Measurements from ENCODE around the gene DNAJC3.
"Not testable (repeated sequence)": the region's sequence is repeated elsewhere in the genome, so short reads cannot be mapped to it uniquely, and the experiment has no call there.

Gene DNAJC3

DNA sequence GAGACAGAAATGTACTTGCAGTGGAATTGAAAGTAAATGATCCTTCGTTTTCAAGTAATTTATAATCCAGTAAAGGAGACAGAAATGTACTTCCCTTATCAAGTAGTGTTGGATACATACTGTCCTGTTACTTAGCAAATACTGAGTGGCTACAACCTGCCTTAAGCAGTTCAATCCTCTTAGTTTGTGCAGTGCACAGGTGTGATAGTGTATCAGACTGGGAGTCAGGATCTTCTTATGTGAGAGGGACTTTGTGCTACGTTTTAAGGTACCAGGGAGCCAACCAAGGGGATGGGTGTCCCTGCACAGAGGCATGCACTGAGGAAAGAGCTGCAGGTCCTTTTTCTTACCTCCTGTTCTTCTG lies 111.1 kb downstream of the DNAJC3 start:
- no peak overlapping the region for H3K4me3 ChIP-seq (ENCODE audit: low read length)
- H3K27me3 ChIP-seq (ENCODE audit: control insufficient read depth, insufficient read depth, low read length), result no peaks in the 10 kb centered on the region
- no peaks in the 10 kb centered on the region for H3K4me1 ChIP-seq (ENCODE audit: control insufficient read depth, insufficient read depth, low read length)
- no peak for DNase-seq (ENCODE audit: low read depth, low spot score)
- no peak overlapping the region for H3K27ac ChIP-seq (ENCODE audit: low read length)
- no peaks in the 10 kb centered on the region for H3K9me3 ChIP-seq (ENCODE audit: control insufficient read depth, insufficient read depth, low read length)
- no CpG with 5 or more reads among the region's 2 CpGs for WGBS (ENCODE audit: insufficient coverage, insufficient read length)
- H3K36me3 ChIP-seq (ENCODE audit: control insufficient read depth, insufficient read depth, low read length), result no peaks in the 10 kb centered on the region

- not testable (repeated sequence) for H3K27me3 ChIP-seq (ENCODE audit: control insufficient read depth, insufficient read depth, low read length); H3K27ac ChIP-seq (ENCODE audit: low read length); H3K4me1 ChIP-seq (ENCODE audit: control insufficient read depth, insufficient read depth, low read length); H3K4me3 ChIP-seq (ENCODE audit: low read length); DNase-seq (ENCODE audit: low read depth, low spot score); H3K36me3 ChIP-seq (ENCODE audit: control insufficient read depth, insufficient read depth, low read length); H3K9me3 ChIP-seq (ENCODE audit: control insufficient read depth, insufficient read depth, low read length)
Measured at GRCh38 chr13:95789315-95789714, 112.4 kb downstream of the DNAJC3 start.

DNA sequence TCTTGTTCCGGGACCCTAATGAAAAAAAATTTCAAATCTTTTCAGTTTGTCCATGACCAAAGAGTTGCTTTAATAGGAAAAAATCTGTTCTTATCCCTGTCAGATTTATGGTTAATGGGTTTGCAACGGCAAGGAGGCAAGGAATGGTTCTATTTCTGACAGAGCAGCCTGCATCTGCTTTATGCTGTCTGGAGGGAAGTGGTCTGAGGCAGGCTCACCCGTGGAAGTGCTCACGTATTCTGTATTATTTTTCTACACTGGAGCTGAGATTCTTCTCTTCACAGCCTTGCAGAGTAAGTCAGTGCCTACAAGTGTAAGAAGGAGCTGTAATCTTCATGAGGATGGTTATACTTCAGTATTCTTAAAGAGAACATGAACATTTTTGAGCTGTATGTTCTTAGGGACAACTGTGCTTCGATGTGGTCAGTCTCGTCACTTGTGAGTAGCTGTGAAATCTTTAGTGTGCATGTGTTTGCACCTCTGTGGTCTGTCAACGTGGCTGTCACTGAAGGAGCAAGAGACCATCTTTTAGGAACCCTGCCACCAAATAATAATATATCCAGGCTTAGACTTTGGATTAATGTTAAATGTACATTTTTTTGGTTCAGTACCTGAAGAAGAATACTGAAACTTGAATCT lies 114.3 kb downstream of the DNAJC3 start:
- Histone ChIP-seq H3K4me1 (ENCODE audit: control insufficient read depth, insufficient read depth, low read length) (no peaks in the 10 kb centered on the region), H3K36me3 (ENCODE audit: control insufficient read depth, insufficient read depth, low read length) (no peaks in the 10 kb centered on the region), H3K9me3 (ENCODE audit: control insufficient read depth, insufficient read depth, low read length) (no peaks in the 10 kb centered on the region), H3K27ac (ENCODE audit: low read length) (no peak overlapping the region), H3K4me3 (ENCODE audit: low read length) (no peak overlapping the region), H3K27me3 (ENCODE audit: control insufficient read depth, insufficient read depth, low read length) (no peaks in the 10 kb centered on the region)
- DNase-seq (ENCODE audit: low read depth, low spot score), result no peak
- WGBS (ENCODE audit: insufficient coverage, insufficient read length), result no CpG with 5 or more reads among the region's 7 CpGs

DNA sequence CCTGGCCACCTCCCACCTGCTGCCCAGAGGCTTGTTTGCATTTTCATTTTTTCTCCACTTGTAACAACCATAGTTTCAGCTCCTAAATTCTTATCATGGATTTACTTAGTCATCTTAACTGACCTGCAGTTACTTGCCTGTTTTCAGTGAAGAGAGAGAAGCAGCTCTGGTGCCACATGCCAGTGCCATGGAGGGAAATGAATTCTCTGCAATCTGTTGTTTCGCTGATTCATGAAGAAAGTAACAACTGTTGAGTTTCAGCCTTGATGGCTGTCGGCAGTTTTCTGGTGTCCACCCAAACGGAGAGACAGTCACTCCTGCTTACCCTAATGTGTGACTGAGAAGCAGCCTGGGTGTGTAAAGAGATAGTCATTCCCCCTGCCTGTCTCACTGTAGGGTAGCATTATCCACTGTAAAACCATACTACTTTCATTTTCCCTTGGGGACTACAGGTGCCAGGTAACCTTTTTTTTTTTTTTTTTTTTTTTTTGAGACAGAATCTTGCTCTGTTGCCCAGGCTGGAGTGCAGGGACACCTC lies 116.1 kb downstream of the DNAJC3 start:
- DNase-seq (ENCODE audit: low read depth, low spot score), result no peak
- Histone ChIP-seq H3K36me3 (ENCODE audit: control insufficient read depth, insufficient read depth, low read length) (no peaks in the 10 kb centered on the region), H3K9me3 (ENCODE audit: control insufficient read depth, insufficient read depth, low read length) (no peaks in the 10 kb centered on the region), H3K27me3 (ENCODE audit: control insufficient read depth, insufficient read depth, low read length) (no peaks in the 10 kb centered on the region), H3K4me1 (ENCODE audit: control insufficient read depth, insufficient read depth, low read length) (no peaks in the 10 kb centered on the region), H3K27ac (ENCODE audit: low read length) (no peak overlapping the region), H3K4me3 (ENCODE audit: low read length) (no peak overlapping the region)
- no CpG with 5 or more reads among the region's 3 CpGs for WGBS (ENCODE audit: insufficient coverage, insufficient read length)

GRCh38 chr13:95793781-95794180 lies 116.8 kb downstream of the DNAJC3 start:
- no peak for DNase-seq (ENCODE audit: low read depth, low spot score)
- no peak overlapping the region for H3K27ac ChIP-seq (ENCODE audit: low read length)
- H3K4me3 ChIP-seq (ENCODE audit: low read length), result no peak overlapping the region
- no peaks in the 10 kb centered on the region for H3K27me3 ChIP-seq (ENCODE audit: control insufficient read depth, insufficient read depth, low read length)
- H3K4me1 ChIP-seq (ENCODE audit: control insufficient read depth, insufficient read depth, low read length), result no peaks in the 10 kb centered on the region
- no peaks in the 10 kb centered on the region for H3K9me3 ChIP-seq (ENCODE audit: control insufficient read depth, insufficient read depth, low read length)
- WGBS (ENCODE audit: insufficient coverage, insufficient read length), result no CpG with 5 or more reads among the region's 3 CpGs
- H3K36me3 ChIP-seq (ENCODE audit: control insufficient read depth, insufficient read depth, low read length), result no peaks in the 10 kb centered on the region

GRCh38 chr13:95797016-95797415 lies 120.1 kb downstream of the DNAJC3 start:
- no peaks in the 10 kb centered on the region for H3K4me1 ChIP-seq (ENCODE audit: control insufficient read depth, insufficient read depth, low read length)
- H3K36me3 ChIP-seq (ENCODE audit: control insufficient read depth, insufficient read depth, low read length), result no peaks in the 10 kb centered on the region
- no peak overlapping the region for H3K4me3 ChIP-seq (ENCODE audit: low read length)
- no peaks in the 10 kb centered on the region for H3K9me3 ChIP-seq (ENCODE audit: control insufficient read depth, insufficient read depth, low read length)
- no CpG with 5 or more reads among the region's 2 CpGs for WGBS (ENCODE audit: insufficient coverage, insufficient read length)
- H3K27me3 ChIP-seq (ENCODE audit: control insufficient read depth, insufficient read depth, low read length), result no peaks in the 10 kb centered on the region
- no peak for DNase-seq (ENCODE audit: low read depth, low spot score)
- H3K27ac ChIP-seq (ENCODE audit: low read length), result no peak overlapping the region

DNA sequence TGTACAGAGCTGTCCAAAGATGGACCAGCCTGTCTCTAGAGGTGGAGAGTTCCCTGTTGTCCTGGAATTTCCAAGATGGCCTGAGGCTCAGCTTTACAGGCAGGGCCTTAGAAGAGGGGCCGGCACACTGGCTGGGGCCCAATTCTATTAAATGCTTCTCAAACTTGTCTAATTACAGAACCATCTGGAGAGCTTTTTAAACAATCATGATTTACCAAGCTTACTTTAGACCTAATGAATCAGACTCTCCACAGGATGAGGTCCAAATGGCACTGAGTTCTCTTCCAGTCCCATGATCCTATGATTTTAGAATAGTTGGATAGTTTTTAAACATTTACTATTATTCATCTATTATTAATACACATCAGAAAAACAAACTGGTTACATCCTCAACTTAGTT lies 123.5 kb downstream of the DNAJC3 start:
- no peak for DNase-seq (ENCODE audit: low read depth, low spot score)
- H3K27me3 ChIP-seq (ENCODE audit: control insufficient read depth, insufficient read depth, low read length), result no peaks in the 10 kb centered on the region
- no peaks in the 10 kb centered on the region for H3K9me3 ChIP-seq (ENCODE audit: control insufficient read depth, insufficient read depth, low read length)
- no CpG with 5 or more reads among the region's 1 CpG for WGBS (ENCODE audit: insufficient coverage, insufficient read length)
- no peaks in the 10 kb centered on the region for H3K36me3 ChIP-seq (ENCODE audit: control insufficient read depth, insufficient read depth, low read length)
- H3K4me1 ChIP-seq (ENCODE audit: control insufficient read depth, insufficient read depth, low read length), result no peaks in the 10 kb centered on the region
- H3K27ac ChIP-seq (ENCODE audit: low read length), result no peak overlapping the region
- H3K4me3 ChIP-seq (ENCODE audit: low read length), result no peak overlapping the region

DNA sequence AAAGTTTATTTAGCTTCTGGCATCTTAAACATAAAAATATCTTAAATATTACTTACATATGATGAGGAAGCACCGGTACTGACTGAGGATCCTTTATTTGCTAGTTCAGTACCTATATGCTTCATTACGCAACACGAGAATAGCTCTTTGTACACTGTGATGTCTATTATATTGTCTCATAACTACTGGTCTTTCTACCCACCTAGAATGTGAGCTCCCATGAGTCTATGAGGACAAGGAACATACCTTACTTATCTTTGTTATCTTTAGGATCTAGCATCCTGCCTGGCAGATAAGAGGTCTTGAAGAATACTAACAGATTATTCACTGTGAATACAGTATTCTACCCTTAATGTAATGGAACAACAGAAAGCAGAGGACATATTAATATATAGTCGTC lies 124.9 kb downstream of the DNAJC3 start:
- Histone ChIP-seq H3K4me3 (ENCODE audit: low read length) (no peak overlapping the region), H3K27me3 (ENCODE audit: control insufficient read depth, insufficient read depth, low read length) (no peaks in the 10 kb centered on the region), H3K4me1 (ENCODE audit: control insufficient read depth, insufficient read depth, low read length) (no peaks in the 10 kb centered on the region), H3K36me3 (ENCODE audit: control insufficient read depth, insufficient read depth, low read length) (no peaks in the 10 kb centered on the region), H3K9me3 (ENCODE audit: control insufficient read depth, insufficient read depth, low read length) (no peaks in the 10 kb centered on the region), H3K27ac (ENCODE audit: low read length) (no peak overlapping the region)
- no CpG with 5 or more reads among the region's 4 CpGs for WGBS (ENCODE audit: insufficient coverage, insufficient read length)
- DNase-seq (ENCODE audit: low read depth, low spot score), result no peak

DNA sequence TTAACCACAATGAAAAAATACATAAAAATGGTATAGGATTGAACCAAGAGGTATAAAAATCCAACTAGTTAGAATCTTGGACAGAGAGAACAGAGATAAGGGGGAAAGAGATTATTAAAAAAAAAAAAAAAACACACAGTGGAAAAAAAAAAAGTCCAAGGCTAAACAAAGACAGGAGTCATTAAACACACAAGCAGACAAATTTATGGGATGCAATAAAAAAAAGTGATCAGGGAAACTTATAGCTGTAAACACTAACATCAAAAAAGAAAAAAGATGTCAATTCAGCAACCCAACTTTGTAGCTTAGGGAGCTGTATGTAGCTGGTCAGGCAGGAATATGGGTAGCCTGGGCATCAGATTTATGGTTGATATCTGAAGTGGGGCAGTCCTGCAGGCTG lies 129.0 kb downstream of the DNAJC3 start:
- Histone ChIP-seq H3K27ac (ENCODE audit: low read length) (no peak overlapping the region), H3K36me3 (ENCODE audit: control insufficient read depth, insufficient read depth, low read length) (no peaks in the 10 kb centered on the region), H3K9me3 (ENCODE audit: control insufficient read depth, insufficient read depth, low read length) (no peaks in the 10 kb centered on the region), H3K4me3 (ENCODE audit: low read length) (no peak overlapping the region), H3K4me1 (ENCODE audit: control insufficient read depth, insufficient read depth, low read length) (0 out of 2 replicates have a peak, but pooled peaks cover 1% of the 10 kb centered on the region), H3K27me3 (ENCODE audit: control insufficient read depth, insufficient read depth, low read length) (no peaks in the 10 kb centered on the region)
- DNase-seq (ENCODE audit: low read depth, low spot score), result no peak

- H3K9me3 ChIP-seq (ENCODE audit: control insufficient read depth, insufficient read depth, low read length), result no peaks in the 10 kb centered on the region
- no peak for DNase-seq (ENCODE audit: low read depth, low spot score)
Measured at GRCh38 chr13:95809429-95809828, 132.5 kb downstream of the DNAJC3 start.

DNA sequence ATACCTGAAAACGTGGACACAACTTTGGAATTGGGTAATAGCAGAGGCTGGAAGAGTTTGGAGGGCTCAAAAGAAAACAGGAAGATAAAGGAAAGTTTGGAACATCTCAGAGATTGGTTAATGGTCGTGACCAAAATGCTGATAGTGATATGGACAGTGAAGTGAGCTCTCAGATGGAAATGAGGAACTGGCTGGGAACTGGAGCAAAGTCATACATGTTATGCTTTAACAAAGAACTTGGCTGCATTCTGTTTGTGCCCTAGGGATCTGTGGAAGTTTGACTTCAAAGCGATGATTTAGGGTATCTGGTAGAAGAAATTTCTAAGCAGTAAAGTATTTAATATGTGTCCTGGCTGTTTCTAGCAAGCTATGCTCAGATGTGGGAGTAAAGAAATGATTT lies 136.2 kb downstream of the DNAJC3 start:
- H3K36me3 ChIP-seq (ENCODE audit: control insufficient read depth, insufficient read depth, low read length), result no peaks in the 10 kb centered on the region
- H3K4me3 ChIP-seq (ENCODE audit: low read length), result no peak overlapping the region
- DNase-seq (ENCODE audit: low read depth, low spot score), result no peak
- H3K27ac ChIP-seq (ENCODE audit: low read length), result no peak overlapping the region
- no peaks in the 10 kb centered on the region for H3K9me3 ChIP-seq (ENCODE audit: control insufficient read depth, insufficient read depth, low read length)
- no CpG with 5 or more reads among the region's 3 CpGs for WGBS (ENCODE audit: insufficient coverage, insufficient read length)
- 0 out of 2 replicates have a peak, but pooled peaks cover 1% of the 10 kb centered on the region for H3K4me1 ChIP-seq (ENCODE audit: control insufficient read depth, insufficient read depth, low read length)
- no peaks in the 10 kb centered on the region for H3K27me3 ChIP-seq (ENCODE audit: control insufficient read depth, insufficient read depth, low read length)

More at GRCh38 chr13:95809429-95809828, 132.5 kb downstream of the DNAJC3 start:
- Histone ChIP-seq H3K4me1 (ENCODE audit: control insufficient read depth, insufficient read depth, low read length) (0 out of 2 replicates have a peak, but pooled peaks cover 1% of the 10 kb centered on the region), H3K36me3 (ENCODE audit: control insufficient read depth, insufficient read depth, low read length) (no peaks in the 10 kb centered on the region), H3K27ac (ENCODE audit: low read length) (no peak overlapping the region), H3K4me3 (ENCODE audit: low read length) (no peak overlapping the region), H3K27me3 (ENCODE audit: control insufficient read depth, insufficient read depth, low read length) (no peaks in the 10 kb centered on the region)
- no CpG with 5 or more reads among the region's 5 CpGs for WGBS (ENCODE audit: insufficient coverage, insufficient read length)

Measured in iPS DF 6.9 (cell line).